ENCODE measurements around the gene MYT1. TPM values are rescaled to one million over a fixed set of nuclear protein-coding genes. Genes with fewer than 3 reads are reported as not detected.

MYT1 gene
- polyA plus RNA-seq, 1 of the 3 experiments (the other 2 are of a cell fraction) = 0.10 TPM

DNA sequence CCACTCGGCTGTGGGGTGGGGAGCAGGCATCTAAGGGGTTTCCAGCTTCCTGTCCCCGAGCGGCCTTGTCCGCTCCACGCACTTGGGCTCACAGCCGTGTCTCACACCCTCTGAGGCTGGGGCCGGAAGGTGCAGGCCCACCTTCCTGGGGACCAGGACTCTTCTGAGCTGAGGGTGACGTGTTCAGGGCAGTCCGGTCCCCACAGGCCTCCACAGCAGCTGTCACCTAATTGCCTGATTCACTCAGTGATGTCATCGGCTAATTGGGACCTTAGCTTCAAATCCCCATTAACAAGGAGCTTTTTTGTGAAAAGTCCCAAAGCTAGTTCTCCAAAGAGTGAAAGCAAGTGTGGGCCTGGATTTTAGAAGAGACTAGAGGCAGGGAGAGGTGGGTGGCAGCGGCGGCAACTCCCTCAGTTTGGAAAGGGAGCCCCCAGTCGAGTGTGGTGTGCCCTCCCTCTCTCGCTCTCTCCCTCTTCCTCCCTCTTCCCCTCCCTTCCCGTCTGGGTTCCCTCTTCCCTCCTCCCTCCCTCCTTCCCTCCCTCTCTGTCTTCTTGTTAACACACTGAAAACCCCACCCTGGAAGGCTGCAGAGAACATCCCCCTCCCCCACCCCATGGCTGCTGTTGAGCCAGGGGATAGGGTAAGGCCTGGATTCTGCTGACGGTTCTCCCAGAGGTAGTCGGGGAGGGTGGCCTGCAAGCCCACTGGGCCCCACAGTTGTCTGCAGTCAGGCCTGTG, 39.0 kb downstream of the MYT1 start:
- H3K27me3 ChIP-seq (ENCODE audit: insufficient read depth) = no peaks in the 10 kb centered on the region; the same call in 1 of the 2 replicates
- no peaks in the 10 kb centered on the region for H3K9me2 ChIP-seq
- no peaks in the 10 kb centered on the region for H3K36me3 ChIP-seq (replicated peaks in 1 of 2; ENCODE audit: control insufficient read depth in 1 of 2, insufficient read depth in 2 of 2, low read length in 1 of 2)
- no peak for TF ChIP-seq SIN3A (IDR thresholded peaks at IDR 0.05; ENCODE audit: borderline replicate concordance, low read depth, low read length)
- TF ChIP-seq, protein P1, sequence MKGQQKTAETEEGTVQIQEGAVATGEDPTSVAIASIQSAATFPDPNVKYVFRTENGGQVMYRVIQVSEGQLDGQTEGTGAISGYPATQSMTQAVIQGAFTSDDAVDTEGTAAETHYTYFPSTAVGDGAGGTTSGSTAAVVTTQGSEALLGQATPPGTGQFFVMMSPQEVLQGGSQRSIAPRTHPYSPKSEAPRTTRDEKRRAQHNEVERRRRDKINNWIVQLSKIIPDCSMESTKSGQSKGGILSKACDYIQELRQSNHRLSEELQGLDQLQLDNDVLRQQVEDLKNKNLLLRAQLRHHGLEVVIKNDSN (IDR thresholded peaks at IDR 0.05; ENCODE audit: borderline replicate concordance, low read depth) = no peak
- TF ChIP-seq ELF1 (IDR thresholded peaks at IDR 0.05) = no peak
- TF ChIP-seq RXRA (IDR thresholded peaks at IDR 0.05; ENCODE audit: borderline replicate concordance, low read depth) = no peak
- TF ChIP-seq, protein P2, sequence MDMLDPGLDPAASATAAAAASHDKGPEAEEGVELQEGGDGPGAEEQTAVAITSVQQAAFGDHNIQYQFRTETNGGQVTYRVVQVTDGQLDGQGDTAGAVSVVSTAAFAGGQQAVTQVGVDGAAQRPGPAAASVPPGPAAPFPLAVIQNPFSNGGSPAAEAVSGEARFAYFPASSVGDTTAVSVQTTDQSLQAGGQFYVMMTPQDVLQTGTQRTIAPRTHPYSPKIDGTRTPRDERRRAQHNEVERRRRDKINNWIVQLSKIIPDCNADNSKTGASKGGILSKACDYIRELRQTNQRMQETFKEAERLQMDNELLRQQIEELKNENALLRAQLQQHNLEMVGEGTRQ (IDR thresholded peaks at IDR 0.05; ENCODE audit: borderline replicate concordance, low read depth, low read length) = no peak
- TF ChIP-seq FOSL2 (IDR thresholded peaks at IDR 0.05; ENCODE audit: borderline replicate concordance, low read depth) = no peak
- no peak for TF ChIP-seq TAF1 (IDR thresholded peaks at IDR 0.05; ENCODE audit: borderline replicate concordance, low read depth, low read length)
- TF ChIP-seq, protein P3, sequence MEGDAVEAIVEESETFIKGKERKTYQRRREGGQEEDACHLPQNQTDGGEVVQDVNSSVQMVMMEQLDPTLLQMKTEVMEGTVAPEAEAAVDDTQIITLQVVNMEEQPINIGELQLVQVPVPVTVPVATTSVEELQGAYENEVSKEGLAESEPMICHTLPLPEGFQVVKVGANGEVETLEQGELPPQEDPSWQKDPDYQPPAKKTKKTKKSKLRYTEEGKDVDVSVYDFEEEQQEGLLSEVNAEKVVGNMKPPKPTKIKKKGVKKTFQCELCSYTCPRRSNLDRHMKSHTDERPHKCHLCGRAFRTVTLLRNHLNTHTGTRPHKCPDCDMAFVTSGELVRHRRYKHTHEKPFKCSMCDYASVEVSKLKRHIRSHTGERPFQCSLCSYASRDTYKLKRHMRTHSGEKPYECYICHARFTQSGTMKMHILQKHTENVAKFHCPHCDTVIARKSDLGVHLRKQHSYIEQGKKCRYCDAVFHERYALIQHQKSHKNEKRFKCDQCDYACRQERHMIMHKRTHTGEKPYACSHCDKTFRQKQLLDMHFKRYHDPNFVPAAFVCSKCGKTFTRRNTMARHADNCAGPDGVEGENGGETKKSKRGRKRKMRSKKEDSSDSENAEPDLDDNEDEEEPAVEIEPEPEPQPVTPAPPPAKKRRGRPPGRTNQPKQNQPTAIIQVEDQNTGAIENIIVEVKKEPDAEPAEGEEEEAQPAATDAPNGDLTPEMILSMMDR (IDR thresholded peaks at IDR 0.05) = no peak
- no peak for TF ChIP-seq GABPA (IDR thresholded peaks at IDR 0.05; ENCODE audit: low read depth)
- no peaks in the 10 kb centered on the region for H3K9me3 ChIP-seq
- ChIA-PET POLR2A (no interaction called here), CTCF (interaction anchor here (1.7 kb wide), 1 partner anchor 83 kb away, joined by 9 read pairs; no protein-coding TSS in a partner anchor)
- H3K4me1 ChIP-seq (ENCODE audit: control insufficient read depth in 1 of 2, insufficient read depth in 2 of 2, low read depth in 1 of 2, low read length in 1 of 2) = peaks cover 0 to 26% of the 10 kb centered on the region in 2 experiments; a peak in 1 of 4 replicates
- no peak overlapping the region for H3K4me2 ChIP-seq
- no peak overlapping the region for H3K4me3 ChIP-seq (ENCODE audit: low read depth in 2 of 2, low read length in 1 of 2)
- no peak for DNase-seq
- H3K9ac ChIP-seq = no peak overlapping the region
- no peaks in the 10 kb centered on the region for H3F3A ChIP-seq (replicated peaks; ENCODE audit: insufficient read depth)
- H3K27ac ChIP-seq (ENCODE audit: low read depth in 2 of 2, low read length in 1 of 2) = no peak overlapping the region
- no peaks in the 10 kb centered on the region for H4K20me1 ChIP-seq (ENCODE audit: insufficient read depth)
- no peak overlapping the region for H2AFZ ChIP-seq (ENCODE audit: low read depth)
- no peaks in the 10 kb centered on the region for H3K79me2 ChIP-seq (ENCODE audit: insufficient read depth)
- WGBS (ENCODE audit: low lambda C conversion rate) = 61% methylated on average over 10 of the region's 17 CpGs

DNA sequence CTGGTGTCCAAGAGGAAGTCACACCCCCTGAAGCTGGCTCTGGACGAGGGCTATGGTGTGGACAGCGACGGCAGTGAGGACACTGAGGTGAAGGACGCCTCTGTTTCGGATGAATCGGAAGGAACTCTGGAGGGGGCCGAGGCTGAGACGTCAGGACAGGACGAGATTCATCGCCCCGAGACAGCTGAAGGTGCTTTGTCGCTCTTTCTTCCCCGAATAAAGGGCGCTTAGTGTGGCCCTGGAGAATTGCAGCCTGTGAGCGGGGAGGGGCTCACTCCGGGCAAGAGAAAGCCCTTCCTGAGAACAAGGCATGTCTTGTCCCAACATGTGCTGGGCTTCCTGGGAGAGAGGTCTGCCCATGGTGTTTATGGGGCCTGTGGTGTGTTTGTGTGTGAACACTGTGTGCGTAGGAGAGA, 41.4 kb downstream of the MYT1 start:
- Histone ChIP-seq H3K4me3 (ENCODE audit: low read depth in 2 of 2, low read length in 1 of 2) (no peak overlapping the region), H3K27me3 (ENCODE audit: insufficient read depth) (no peaks in the 10 kb centered on the region; the same call in 1 of the 2 replicates), H3K4me2 (no peak overlapping the region), H4K20me1 (ENCODE audit: insufficient read depth) (no peaks in the 10 kb centered on the region), H3K79me2 (ENCODE audit: insufficient read depth) (no peaks in the 10 kb centered on the region), H3K27ac (ENCODE audit: low read depth in 2 of 2, low read length in 1 of 2) (no peak overlapping the region), H3K4me1 (ENCODE audit: control insufficient read depth in 1 of 2, insufficient read depth in 2 of 2, low read depth in 1 of 2, low read length in 1 of 2) (peaks cover 0 to 3% of the 10 kb centered on the region in 2 experiments; a peak in 1 of 4 replicates), H2AFZ (ENCODE audit: low read depth) (no peak overlapping the region), H3K9me2 (no peaks in the 10 kb centered on the region), H3K9ac (no peak overlapping the region), H3K9me3 (no peaks in the 10 kb centered on the region), H3K36me3 (replicated peaks in 1 of 2; ENCODE audit: control insufficient read depth in 1 of 2, insufficient read depth in 2 of 2, low read length in 1 of 2) (no peaks in the 10 kb centered on the region), H3F3A (replicated peaks; ENCODE audit: insufficient read depth) (no peaks in the 10 kb centered on the region)
- DNase-seq = no peak
- WGBS (ENCODE audit: low lambda C conversion rate) = 63% methylated on average over 16 of the region's 17 CpGs
- ChIA-PET POLR2A (no interaction called here), CTCF (interaction anchor here (1.0 kb wide), 1 partner anchor 10 kb away, joined by 3 read pairs; no protein-coding TSS in a partner anchor)
- TF ChIP-seq, protein P2 (IDR thresholded peaks at IDR 0.05; ENCODE audit: borderline replicate concordance, low read depth, low read length) = no peak
- TF ChIP-seq GATA2 (CRISPR knock-in tag; IDR thresholded peaks at IDR 0.05) (no peak), CHD2 (IDR thresholded peaks at IDR 0.05; ENCODE audit: low read length, partially characterized antibody) (no peak), RXRA (IDR thresholded peaks at IDR 0.05; ENCODE audit: borderline replicate concordance, low read depth) (no peak), POLR2AphosphoS5 (IDR thresholded peaks at IDR 0.05; ENCODE audit: low read depth, low read length) (no peak), MXI1 (IDR thresholded peaks at IDR 0.05; ENCODE audit: low read depth, low read length) (no peak), TAF1 (IDR thresholded peaks at IDR 0.05; ENCODE audit: borderline replicate concordance, low read depth, low read length) (no peak)
- TF ChIP-seq, protein P1 (IDR thresholded peaks at IDR 0.05; ENCODE audit: borderline replicate concordance, low read depth) = no peak
- TF ChIP-seq, protein P3 (IDR thresholded peaks at IDR 0.05) = no peak
- TF ChIP-seq, protein P4, sequence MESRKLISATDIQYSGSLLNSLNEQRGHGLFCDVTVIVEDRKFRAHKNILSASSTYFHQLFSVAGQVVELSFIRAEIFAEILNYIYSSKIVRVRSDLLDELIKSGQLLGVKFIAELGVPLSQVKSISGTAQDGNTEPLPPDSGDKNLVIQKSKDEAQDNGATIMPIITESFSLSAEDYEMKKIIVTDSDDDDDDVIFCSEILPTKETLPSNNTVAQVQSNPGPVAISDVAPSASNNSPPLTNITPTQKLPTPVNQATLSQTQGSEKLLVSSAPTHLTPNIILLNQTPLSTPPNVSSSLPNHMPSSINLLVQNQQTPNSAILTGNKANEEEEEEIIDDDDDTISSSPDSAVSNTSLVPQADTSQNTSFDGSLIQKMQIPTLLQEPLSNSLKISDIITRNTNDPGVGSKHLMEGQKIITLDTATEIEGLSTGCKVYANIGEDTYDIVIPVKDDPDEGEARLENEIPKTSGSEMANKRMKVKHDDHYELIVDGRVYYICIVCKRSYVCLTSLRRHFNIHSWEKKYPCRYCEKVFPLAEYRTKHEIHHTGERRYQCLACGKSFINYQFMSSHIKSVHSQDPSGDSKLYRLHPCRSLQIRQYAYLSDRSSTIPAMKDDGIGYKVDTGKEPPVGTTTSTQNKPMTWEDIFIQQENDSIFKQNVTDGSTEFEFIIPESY (IDR thresholded peaks at IDR 0.05; ENCODE audit: borderline replicate concordance, low read depth) = no peak
